ENCODE measurements around the gene COL26A1. TPM values are rescaled to one million over a fixed set of nuclear protein-coding genes. Genes with fewer than 3 reads are reported as not detected.
A peak's percentile ranks its signal among the peaks of the same experiment; 100 is the strongest.

Gene COL26A1
- polyA plus RNA-seq, 1 donor (not counting 4 experiments of a cell fraction or from before 2014, with no cell fraction given) = not detected

DNA sequence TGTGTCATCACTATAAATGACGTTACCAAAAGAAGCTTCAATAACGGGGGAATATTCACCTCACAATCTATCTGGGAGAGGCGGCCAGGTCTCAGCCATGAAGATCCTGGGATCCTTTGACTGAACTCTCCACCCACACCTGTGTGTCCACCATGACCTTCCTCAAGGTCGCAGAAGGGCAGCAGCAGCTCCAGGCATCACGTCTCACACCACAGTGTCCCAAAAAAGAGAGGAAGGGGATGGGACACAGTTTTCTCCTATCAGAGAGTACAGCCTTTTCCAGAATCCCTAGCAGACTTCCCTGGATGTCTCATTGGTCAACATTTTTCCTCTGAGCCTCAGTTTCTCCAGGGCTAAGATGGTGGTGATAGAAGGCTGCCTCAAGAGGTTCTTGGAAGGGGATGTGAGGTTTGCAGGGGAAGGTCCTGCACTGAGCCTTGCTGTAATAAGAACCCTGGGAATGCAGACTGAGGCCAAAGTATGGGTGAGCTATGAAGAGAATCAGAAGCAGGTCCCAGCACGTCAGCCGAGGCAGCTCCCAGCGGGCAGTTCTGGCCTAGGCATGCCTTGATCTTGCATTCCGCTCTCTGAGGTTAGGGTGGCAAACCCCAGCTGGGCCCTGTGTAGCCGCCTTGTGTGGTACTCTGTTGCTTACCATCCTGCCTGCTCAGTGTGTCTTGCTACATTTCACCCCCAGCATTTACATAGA is 63.8 kb downstream of the COL26A1 start:
- H4K20me1 ChIP-seq (ENCODE audit: control insufficient read depth, extremely low read depth, insufficient read depth, low read length) = no peaks in the 10 kb centered on the region
- dilution Hi-C loops (cut with MboI; ENCODE audit: extremely low pct_ligation_motif_present, low sequenced_read_pairs) = no loop called here
- TF ChIP-seq, protein P1, sequence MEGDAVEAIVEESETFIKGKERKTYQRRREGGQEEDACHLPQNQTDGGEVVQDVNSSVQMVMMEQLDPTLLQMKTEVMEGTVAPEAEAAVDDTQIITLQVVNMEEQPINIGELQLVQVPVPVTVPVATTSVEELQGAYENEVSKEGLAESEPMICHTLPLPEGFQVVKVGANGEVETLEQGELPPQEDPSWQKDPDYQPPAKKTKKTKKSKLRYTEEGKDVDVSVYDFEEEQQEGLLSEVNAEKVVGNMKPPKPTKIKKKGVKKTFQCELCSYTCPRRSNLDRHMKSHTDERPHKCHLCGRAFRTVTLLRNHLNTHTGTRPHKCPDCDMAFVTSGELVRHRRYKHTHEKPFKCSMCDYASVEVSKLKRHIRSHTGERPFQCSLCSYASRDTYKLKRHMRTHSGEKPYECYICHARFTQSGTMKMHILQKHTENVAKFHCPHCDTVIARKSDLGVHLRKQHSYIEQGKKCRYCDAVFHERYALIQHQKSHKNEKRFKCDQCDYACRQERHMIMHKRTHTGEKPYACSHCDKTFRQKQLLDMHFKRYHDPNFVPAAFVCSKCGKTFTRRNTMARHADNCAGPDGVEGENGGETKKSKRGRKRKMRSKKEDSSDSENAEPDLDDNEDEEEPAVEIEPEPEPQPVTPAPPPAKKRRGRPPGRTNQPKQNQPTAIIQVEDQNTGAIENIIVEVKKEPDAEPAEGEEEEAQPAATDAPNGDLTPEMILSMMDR (optimal IDR thresholded peaks at IDR 0.05 in 1 of 3, IDR thresholded peaks at IDR 0.05 in 1 of 3, conservative IDR thresholded peaks at IDR 0.05 in 1 of 3; ENCODE audit: extremely low read depth in 1 of 3, insufficient read depth in 2 of 3, low read length in 3 of 3) = no peak
- TF ChIP-seq EZH2 (IDR thresholded peaks at IDR 0.05; ENCODE audit: low read length) = no peak
- H3K4me2 ChIP-seq (ENCODE audit: control insufficient read depth, extremely low read depth, insufficient read depth, low read depth, low read length) = peak overlapping the region; percentile 22
- no peak overlapping the region for H3K27ac ChIP-seq (ENCODE audit: control insufficient read depth, insufficient read depth, low read length)
- FAIRE-seq (peak; percentile 93), DNase-seq (ENCODE audit: low read depth, low spot score) (peak; percentile 52)
- no peaks in the 10 kb centered on the region for H3K79me2 ChIP-seq (ENCODE audit: control insufficient read depth, insufficient read depth, low read length)
- H3K9me1 ChIP-seq (ENCODE audit: control insufficient read depth, extremely low read depth, insufficient read depth, low read length) = no peaks in the 10 kb centered on the region
- H3K27me3 ChIP-seq (ENCODE audit: control insufficient read depth, extremely low read depth, insufficient read depth, low read length) = no peaks in the 10 kb centered on the region
- H3K4me1 ChIP-seq (ENCODE audit: control insufficient read depth, extremely low read depth, insufficient read depth, low read length) = peaks cover 8% of the 10 kb centered on the region
- H2AFZ ChIP-seq (ENCODE audit: control insufficient read depth, low read length) = no peak overlapping the region
- no peak overlapping the region for H3K4me3 ChIP-seq (ENCODE audit: control insufficient read depth in 2 of 3, extremely low read depth in 1 of 3, insufficient read depth in 2 of 3, low read depth in 1 of 3, low read length in 3 of 3)
- H3K9ac ChIP-seq (ENCODE audit: control insufficient read depth, extremely low read depth, insufficient read depth, low read length) = no peak overlapping the region
- no peaks in the 10 kb centered on the region for H3K36me3 ChIP-seq (ENCODE audit: control insufficient read depth in 2 of 2, extremely low read depth in 1 of 2, insufficient read depth in 2 of 2, low read length in 2 of 2)
- H3K9me3 ChIP-seq (ENCODE audit: control insufficient read depth, low read depth, low read length) = no peaks in the 10 kb centered on the region

DNA sequence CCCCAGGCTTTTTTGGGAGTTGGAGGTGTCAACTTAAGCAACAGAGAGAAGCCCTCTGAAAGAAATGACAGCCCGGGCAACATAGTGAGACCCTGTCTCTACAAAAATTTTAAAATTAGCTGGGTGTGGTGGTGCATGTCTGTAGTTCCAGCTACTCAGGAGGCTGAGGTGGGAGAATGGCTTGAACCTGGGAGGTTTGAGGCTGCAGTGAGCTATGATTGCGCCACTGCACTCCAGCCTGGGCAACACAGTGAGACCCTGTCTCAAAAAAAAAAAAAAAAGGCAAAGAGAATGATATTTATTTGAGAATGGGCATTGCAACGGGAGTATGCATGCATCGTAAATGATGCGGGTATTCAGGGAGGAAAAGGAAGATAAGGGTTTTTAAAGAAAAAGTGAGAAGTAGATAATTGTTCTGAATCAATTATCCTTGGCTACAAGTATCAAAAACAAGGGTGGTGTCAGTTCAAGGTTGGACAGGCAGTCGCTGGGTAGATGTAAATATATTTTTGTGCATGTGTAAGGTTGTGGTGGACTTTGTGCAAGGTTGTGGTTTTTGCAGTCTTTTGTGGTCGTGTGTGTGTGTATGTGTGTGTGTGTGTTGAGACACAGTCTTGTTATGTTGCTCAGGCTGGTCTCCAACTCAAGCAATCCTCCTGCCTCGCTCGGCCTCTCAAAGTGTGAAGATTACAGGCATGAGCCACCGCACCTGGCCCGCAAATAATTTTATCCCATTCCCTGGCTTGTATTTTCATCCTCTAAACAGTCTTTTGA is 65.6 kb downstream of the COL26A1 start:
- dilution Hi-C loops (cut with MboI; ENCODE audit: extremely low pct_ligation_motif_present, low sequenced_read_pairs) = no loop called here
- Histone ChIP-seq H4K20me1 (ENCODE audit: control insufficient read depth, extremely low read depth, insufficient read depth, low read length) (no peaks in the 10 kb centered on the region), H3K27me3 (ENCODE audit: control insufficient read depth, extremely low read depth, insufficient read depth, low read length) (no peaks in the 10 kb centered on the region), H3K4me3 (ENCODE audit: control insufficient read depth in 2 of 3, extremely low read depth in 1 of 3, insufficient read depth in 2 of 3, low read depth in 1 of 3, low read length in 3 of 3) (no peak overlapping the region), H2AFZ (ENCODE audit: control insufficient read depth, low read length) (no peak overlapping the region), H3K9me3 (ENCODE audit: control insufficient read depth, low read depth, low read length) (no peaks in the 10 kb centered on the region), H3K79me2 (ENCODE audit: control insufficient read depth, insufficient read depth, low read length) (no peaks in the 10 kb centered on the region), H3K9ac (ENCODE audit: control insufficient read depth, extremely low read depth, insufficient read depth, low read length) (no peak overlapping the region), H3K4me1 (ENCODE audit: control insufficient read depth, extremely low read depth, insufficient read depth, low read length) (peaks cover 8% of the 10 kb centered on the region), H3K9me1 (ENCODE audit: control insufficient read depth, extremely low read depth, insufficient read depth, low read length) (no peaks in the 10 kb centered on the region), H3K27ac (ENCODE audit: control insufficient read depth, insufficient read depth, low read length) (no peak overlapping the region), H3K4me2 (ENCODE audit: control insufficient read depth, extremely low read depth, insufficient read depth, low read depth, low read length) (no peak overlapping the region), H3K36me3 (ENCODE audit: control insufficient read depth in 2 of 2, extremely low read depth in 1 of 2, insufficient read depth in 2 of 2, low read length in 2 of 2) (no peaks in the 10 kb centered on the region)
- TF ChIP-seq EZH2 (IDR thresholded peaks at IDR 0.05; ENCODE audit: low read length) = no peak
- TF ChIP-seq, protein P1 (optimal IDR thresholded peaks at IDR 0.05 in 1 of 3, IDR thresholded peaks at IDR 0.05 in 1 of 3, conservative IDR thresholded peaks at IDR 0.05 in 1 of 3; ENCODE audit: extremely low read depth in 1 of 3, insufficient read depth in 2 of 3, low read length in 3 of 3) = no peak
- FAIRE-seq = no peak
- no peak for DNase-seq (ENCODE audit: low read depth, low spot score)

Data from keratinocyte (primary cell).